H1 (cell line): ENCODE measurements around the gene ZNF888. TPM values are rescaled to one million over a fixed set of nuclear protein-coding genes. Genes with fewer than 3 reads are reported as not detected.

ENCODE experiments used
- CTCF ChIA-PET: fragments of 300-600 bp; sonication (Branson Sonifier 250); formaldehyde crosslinking; loops from one replicate; lab custom pipeline; 2021; ENCODE audit not compliant: partially characterized antibody; lab: Charles Lee
- POLR2A ChIA-PET: fragments of 300-600 bp; sonication (Branson Sonifier 250); formaldehyde crosslinking; loops from one replicate; lab custom pipeline; 2021; ENCODE audit warnings: inconsistent platforms; ENCODE audit not compliant: partially characterized antibody; lab: Charles Lee
- DNase-seq, 2 experiments: peaks; one replicate each; pipeline versions ENCODE4 v3.0.0 to v3.0.0-alpha.2; 2010 to 2022; ENCODE audit warnings: low spot score in 2 of 2, low read depth in 1 of 2, mixed read lengths in 1 of 2
- FAIRE-seq: peaks from 2 replicates; lab custom pipeline; 2011; peaks lifted over from hg19 to GRCh38; lab: Jason Lieb, UNC
- H2AFZ ChIP-seq: 2 replicates; pipeline ENCODE4 v1.8.1; 2012; ENCODE audit warnings: low read length, inconsistent platforms
- H2AK5ac ChIP-seq: 2 replicates; pipeline ENCODE4 v1.6.1; 2013; ENCODE audit warnings: low read depth, low read length
- H2BK120ac ChIP-seq: replicated peaks from 2 replicates; pipeline ENCODE3; 2013; ENCODE audit warnings: low read depth, low read length, inconsistent platforms
- H2BK12ac ChIP-seq: 2 replicates; pipeline ENCODE4 v1.6.1; 2013; ENCODE audit warnings: low read depth, low read length
- H2BK15ac ChIP-seq: 2 replicates; pipeline ENCODE4 v1.6.1; 2013; ENCODE audit warnings: low read length
- H2BK20ac ChIP-seq: 2 replicates; pipeline ENCODE4 v1.6.1; 2013; ENCODE audit warnings: low read length
- H2BK5ac ChIP-seq: 2 replicates; pipeline ENCODE4 v1.6.1; 2013; ENCODE audit warnings: low read depth, low read length
- H3K14ac ChIP-seq: 2 replicates; pipeline ENCODE4 v1.6.1; 2013; ENCODE audit warnings: inconsistent platforms; ENCODE audit not compliant: insufficient read length
- H3K18ac ChIP-seq: 2 replicates; pipeline ENCODE4 v1.6.1; 2013; ENCODE audit warnings: low read length; ENCODE audit errors: extremely low read depth
- H3K23ac ChIP-seq: 2 replicates; pipeline ENCODE4 v1.6.1; 2013; ENCODE audit warnings: inconsistent platforms; ENCODE audit not compliant: insufficient read length
- H3K23me2 ChIP-seq: 2 replicates; pipeline ENCODE4 v1.6.1; 2013; ENCODE audit warnings: low read depth, low read length
- H3K27ac ChIP-seq: 2 replicates; pipeline ENCODE4 v1.6.1; 2011; ENCODE audit warnings: low read depth, low read length, inconsistent platforms
- H3K27me3 ChIP-seq, 4 experiments: replicated peaks in 1 of 4; 1 replicate in 1 of 4; 2 replicates in 3 of 4; pipeline versions ENCODE4 v1.6.1 to v1.8.1; 2011 to 2013; ENCODE audit warnings: low read length in 3 of 4, mild to moderate bottlenecking in 3 of 4, inconsistent platforms in 2 of 4, mixed read lengths in 2 of 4, moderate library complexity in 1 of 4; ENCODE audit not compliant: control insufficient read depth in 3 of 4, insufficient read depth in 3 of 4; ENCODE audit errors: extremely low read depth in 1 of 4
- H3K36me3 ChIP-seq, 4 experiments: 2 replicates each; pipeline versions ENCODE4 v1.6.1 to v1.8.1; 2011 to 2013; ENCODE audit warnings: mild to moderate bottlenecking in 4 of 4, low read length in 3 of 4, moderate library complexity in 2 of 4, control low read depth in 1 of 4, inconsistent platforms in 1 of 4; ENCODE audit not compliant: insufficient read depth in 4 of 4, control insufficient read depth in 2 of 4
- H3K4ac ChIP-seq: replicated peaks from 2 replicates; pipeline ENCODE3; 2013; ENCODE audit warnings: low read length, low read depth, mixed read lengths, inconsistent platforms; ENCODE audit not compliant: insufficient read length
- H3K4me1 ChIP-seq, 4 experiments: replicated peaks in 1 of 4; 1 replicate in 1 of 4; 2 replicates in 3 of 4; pipeline versions ENCODE4 v1.6.1 to v1.8.1; 2011 to 2013; ENCODE audit warnings: low read length in 3 of 4, inconsistent platforms in 2 of 4, mixed read lengths in 1 of 4; ENCODE audit not compliant: insufficient read depth in 4 of 4, control insufficient read depth in 3 of 4
- H3K4me2 ChIP-seq, 2 experiments: 2 replicates each; pipeline versions ENCODE4 v1.6.1 to v1.8.1; 2011 to 2013; ENCODE audit warnings: low read depth in 2 of 2, low read length in 2 of 2, control low read depth in 1 of 2, inconsistent platforms in 1 of 2, mild to moderate bottlenecking in 1 of 2; ENCODE audit not compliant: insufficient read depth in 1 of 2
- H3K4me3 ChIP-seq, 4 experiments: fragments of 200-600, 300-600 bp in 1 of 4; sonication (generic), shearing (Covaris generic), sonication (Bioruptor Twin) in 1 of 4; 2 replicates each; pipeline versions ENCODE4 v1.5.1 to v1.8.1; 2011 to 2016; ENCODE audit warnings: low read length in 4 of 4, low read depth in 3 of 4, control low read depth in 2 of 4, inconsistent platforms in 2 of 4, mild to moderate bottlenecking in 2 of 4, mixed read lengths in 1 of 4, moderate library complexity in 1 of 4; ENCODE audit not compliant: insufficient read depth in 2 of 4; ENCODE audit errors: extremely low read depth in 1 of 4
- H3K56ac ChIP-seq: replicated peaks from 2 replicates; pipeline ENCODE3; 2013; ENCODE audit warnings: low read depth, mild to moderate bottlenecking, mixed read lengths, low read length, inconsistent platforms; ENCODE audit not compliant: insufficient read length
- H3K79me1 ChIP-seq: 2 replicates; pipeline ENCODE4 v1.6.1; 2013; ENCODE audit warnings: low read depth, low read length, control low read depth
- H3K79me2 ChIP-seq, 2 experiments: 2 replicates each; pipeline versions ENCODE4 v1.6.1 to v1.8.1; 2012 to 2013; ENCODE audit warnings: low read length in 2 of 2, mild to moderate bottlenecking in 2 of 2, inconsistent platforms in 1 of 2; ENCODE audit not compliant: insufficient read depth in 2 of 2, control insufficient read depth in 1 of 2
- H3K9ac ChIP-seq, 4 experiments: replicated peaks in 1 of 4; 1 replicate in 1 of 4; 2 replicates in 3 of 4; pipeline versions ENCODE4 v1.6.1 to v1.8.1; 2011 to 2013; ENCODE audit warnings: low read depth in 3 of 4, low read length in 3 of 4, control low read depth in 2 of 4, mild to moderate bottlenecking in 2 of 4, moderate library complexity in 2 of 4, inconsistent platforms in 1 of 4; ENCODE audit errors: extremely low read depth in 1 of 4
- H3K9me3 ChIP-seq, 2 experiments: 2 replicates each; pipeline versions ENCODE4 v1.6.1 to v1.8.1; 2012 to 2013; ENCODE audit warnings: mild to moderate bottlenecking in 2 of 2, moderate library complexity in 2 of 2, control low read depth in 1 of 2, inconsistent platforms in 1 of 2, low read depth in 1 of 2, low read length in 1 of 2, mixed read lengths in 1 of 2; ENCODE audit not compliant: insufficient read depth in 2 of 2
- H4K20me1 ChIP-seq, 2 experiments: replicated peaks in 1 of 2; 2 replicates each; pipeline versions ENCODE3 to v1.8.1; 2011 to 2013; ENCODE audit warnings: inconsistent platforms in 2 of 2, low read length in 2 of 2, mild to moderate bottlenecking in 1 of 2; ENCODE audit not compliant: insufficient read depth in 2 of 2, control insufficient read depth in 1 of 2
- H4K5ac ChIP-seq: 2 replicates; pipeline ENCODE4 v1.6.1; 2013; ENCODE audit warnings: low read length, low read depth, mixed read lengths, inconsistent platforms; ENCODE audit not compliant: insufficient read length
- H4K8ac ChIP-seq: 2 replicates; pipeline ENCODE4 v1.8.0; 2013; ENCODE audit warnings: mild to moderate bottlenecking, moderate library complexity, low read length, inconsistent platforms; ENCODE audit not compliant: insufficient read depth; ENCODE audit errors: extremely low read depth
- H4K91ac ChIP-seq: replicated peaks from 2 replicates; pipeline ENCODE3; 2013; ENCODE audit warnings: low read length, mixed read lengths, inconsistent platforms; ENCODE audit not compliant: insufficient read length
- ATF3 ChIP-seq: IDR thresholded peaks from 2 replicates; pipeline ENCODE4 v1.6.1; 2011; ENCODE audit warnings: low read depth, mild to moderate bottlenecking, low read length; ENCODE audit not compliant: insufficient read depth
- BACH1 ChIP-seq: IDR thresholded peaks from 2 replicates; pipeline ENCODE4 v1.6.1; 2012; ENCODE audit warnings: low read length, improper control_type of control experiment
- BCL11A ChIP-seq, 2 experiments: IDR thresholded peaks; one replicate each; pipeline ENCODE4 v1.6.1; 2011; ENCODE audit warnings: low read depth in 2 of 2, low read length in 2 of 2, mild to moderate bottlenecking in 2 of 2
- KDM1A ChIP-seq: fragments of 200-600, 300-600 bp; sonication (generic); IDR thresholded peaks from 2 replicates; pipeline ENCODE4 v1.7.1; 2016; ENCODE audit warnings: mild to moderate bottlenecking, low read length, borderline replicate concordance
- POU5F1 ChIP-seq: IDR thresholded peaks from 2 replicates; pipeline ENCODE4 v1.6.1; 2011; ENCODE audit warnings: low read depth, mild to moderate bottlenecking, low read length, moderate library complexity
- SAP30 ChIP-seq: fragments of 300-600 bp; sonication (generic); IDR thresholded peaks from 2 replicates; pipeline ENCODE4 v1.7.1; 2012; ENCODE audit warnings: low read length, moderate library complexity, mild to moderate bottlenecking, inconsistent platforms; ENCODE audit not compliant: insufficient read depth, insufficient replicate concordance
- TCF12 ChIP-seq: IDR thresholded peaks from 2 replicates; pipeline ENCODE4 v1.6.1; 2011; ENCODE audit warnings: low read depth, mild to moderate bottlenecking, low read length
- TEAD4 ChIP-seq: IDR thresholded peaks from 2 replicates; pipeline ENCODE4 v1.6.1; 2012; ENCODE audit warnings: low read depth, low read length, inconsistent platforms, mixed read lengths
- WGBS, 2 experiments: shearing (Covaris generic) in 1 of 2; methylation state at CpG; one replicate each; pipeline versions ENCODE4 v1.1.6 to v1.1.7; 2013 to 2015; ENCODE audit warnings: low lambda C conversion rate in 2 of 2, mixed read lengths in 2 of 2, inconsistent platforms in 1 of 2, low coverage in 1 of 2, missing lambda C conversion rate in 1 of 2; ENCODE audit not compliant: insufficient replicate concordance in 2 of 2, insufficient coverage in 1 of 2, insufficient read length in 1 of 2; ENCODE audit errors: extremely low coverage in 1 of 2, missing lambda C conversion rate in 1 of 2; 5-methylcytosine and 5-hydroxymethylcytosine counted together
- polyA plus RNA-seq, 7 experiments: library from polyadenylated mRNA; depleted of rRNA in 3 of 7; stranded (reverse) in 5 of 7; unstranded in 2 of 7; fragments of >200 nt in 5 of 7; fragments of 200-250 nt in 2 of 7; gene quantifications; 1 replicate in 5 of 7; 2 replicates in 1 of 7; 4 replicates in 1 of 7; pipeline versions ENCODE4 v1.2.1 to v1.2.3, GENCODE V29; 2011 to 2013; ENCODE audit warnings: missing spikeins in 2 of 7, mixed read lengths in 2 of 7
- total RNA-seq: library from RNA; stranded (reverse); fragmentation: NEBNext Ultra II Directional; extraction: Animal tissue kit (Norgen Biotek cat#: 25700); gene quantifications from 2 replicates; pipeline ENCODE4 v1.2.1, GENCODE V29; 2021
- TF ChIP-seq, protein P1 (sequence below): IDR thresholded peaks from 2 replicates; pipeline ENCODE4 v1.6.1; 2012; ENCODE audit warnings: inconsistent platforms

ZNF888 gene
- total and polyA plus RNA-seq, 2 of the 8 experiments (the other 6 are each of a cell fraction or from before 2014, with no cell fraction given) = 1.1 to 8.6 TPM

GRCh38 chr19:52896431-52897137, 26.6 kb downstream of the ZNF888 start:
- peak overlapping the region; percentile 63 to 79 for H3K4me2 ChIP-seq
- no peak overlapping the region for H4K91ac ChIP-seq
- ChIA-PET CTCF (interaction anchor here (0.8 kb wide), 1 partner anchor 67 kb away, joined by 4 read pairs; the partner anchor contains the start of gene ZNF816), POLR2A (interaction anchor here (0.8 to 2.5 kb wide), 6 partner anchors 12 to 66 kb away, joined by 3 to 9 read pairs (median 4); partner anchors contain the start of gene ZNF816)
- FAIRE-seq (no peak), DNase-seq (peak in 1 of 2 experiments; percentile 57)
- H3K23ac ChIP-seq = no peak overlapping the region
- no peak overlapping the region for H2AK5ac ChIP-seq
- no peak for TF ChIP-seq POU5F1
- TF ChIP-seq ATF3 = no peak
- no peak for TF ChIP-seq BCL11A (IDR thresholded peaks at IDR 0.05; ENCODE audit: low read depth in 2 of 2, low read length in 2 of 2)
- TF ChIP-seq, protein P1, sequence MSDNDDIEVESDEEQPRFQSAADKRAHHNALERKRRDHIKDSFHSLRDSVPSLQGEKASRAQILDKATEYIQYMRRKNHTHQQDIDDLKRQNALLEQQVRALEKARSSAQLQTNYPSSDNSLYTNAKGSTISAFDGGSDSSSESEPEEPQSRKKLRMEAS = peak; percentile 11; the same call in 1 of the 2 replicates
- TF ChIP-seq BACH1 = no peak
- peak; percentile 86 for TF ChIP-seq KDM1A
- no peak for TF ChIP-seq TCF12
- no peak for TF ChIP-seq SAP30
- no peak for TF ChIP-seq TEAD4
- H2BK120ac ChIP-seq = no peak overlapping the region
- H3K27me3 ChIP-seq = no peaks in the 10 kb centered on the region
- H2BK15ac ChIP-seq = no peak overlapping the region
- H3K27ac ChIP-seq = peak overlapping the region; percentile 89; the same call in 1 of the 2 replicates
- no peak overlapping the region for H2AFZ ChIP-seq
- no peak overlapping the region for H4K5ac ChIP-seq
- peaks cover 8% of the 10 kb centered on the region for H3K79me1 ChIP-seq
- H3K56ac ChIP-seq = peak overlapping the region; percentile 34
- H3K14ac ChIP-seq = no peak overlapping the region
- peaks cover 3 to 8% (median 5%) of the 10 kb centered on the region in 4 experiments; a peak in 5 of 7 replicates for H3K4me1 ChIP-seq
- peaks cover 3 to 37% of the 10 kb centered on the region in 2 experiments; a peak in 2 of 4 replicates for H3K79me2 ChIP-seq
- no peaks in the 10 kb centered on the region for H3K9me3 ChIP-seq
- 45% methylated on average over 24 of the region's 24 CpGs; no CpG with 5 or more reads in 1 of the 2 experiments for whole genome bisulfite sequencing, 2 experiments
- H3K4me3 ChIP-seq = peak overlapping the region; percentile 87 to 97 (median 90)
- no peak overlapping the region for H3K4ac ChIP-seq
- H4K20me1 ChIP-seq = peaks cover 0 to 3% of the 10 kb centered on the region in 2 experiments
- peaks cover 4% of the 10 kb centered on the region; the same call in 1 of the 2 replicates for H3K23me2 ChIP-seq
- peak overlapping the region; percentile 79; the same call in 1 of the 2 replicates for H2BK5ac ChIP-seq
- peak overlapping the region; percentile 93; the same call in 1 of the 2 replicates for H4K8ac ChIP-seq
- peaks cover 0 to 10% (median 5%) of the 10 kb centered on the region in 4 experiments; a peak in 5 of 8 replicates for H3K36me3 ChIP-seq
- H3K18ac ChIP-seq = no peak overlapping the region
- no peak overlapping the region for H2BK20ac ChIP-seq
- H2BK12ac ChIP-seq = no peak overlapping the region
- H3K9ac ChIP-seq = peak overlapping the region; percentile 68 to 89 (median 85)
